A549 (cell line): ENCODE data around the gene CIAO2B. TPM values are rescaled to one million over a fixed set of nuclear protein-coding genes. Genes with fewer than 3 reads are reported as not detected.

Experiments
- ATAC-seq, 2 experiments: fragments of 200-7000 bp in 1 of 2; fragments of >200 bp in 1 of 2; cut with Nextera tagmentation in 1 of 2; cut with Tn5 transposase in 1 of 2; 3 replicates each; pipeline versions ENCODE4 v1.8.0 to v1.9.1; 2018 to 2020; ENCODE audit warnings: mild to moderate bottlenecking in 1 of 2, moderate library complexity in 1 of 2
- CTCF ChIA-PET: fragments of 300-600 bp; sonication (Branson Sonifier 250); formaldehyde crosslinking; extraction: SDS; loops from one replicate; lab custom pipeline; 2021; ENCODE audit warnings: antibody characterized with exemption, inconsistent platforms; lab: Yijun Ruan, JAX
- POLR2A ChIA-PET: fragments of 350-600 bp; formaldehyde crosslinking; extraction: SDS; loops from one replicate; lab custom pipeline; 2021; ENCODE audit warnings: antibody characterized with exemption, inconsistent platforms; lab: Yijun Ruan, JAX
- DNase-seq, 2 experiments: peaks; one replicate each; pipeline versions ENCODE4 v3.0.0 to v3.0.0-alpha.2; 2011 to 2016; ENCODE audit warnings: low read depth in 1 of 2, low spot score in 1 of 2
- FAIRE-seq: peaks from 2 replicates; lab custom pipeline; 2011; peaks lifted over from hg19 to GRCh38; lab: Jason Lieb, UNC
- H3K27ac ChIP-seq, 2 experiments: fragments of >200 bp; sonication (Bioruptor Twin); formaldehyde crosslinking; 3 replicates each; pipeline ENCODE4 v1.5.1; 2016 to 2017
- H3K4me1 ChIP-seq: fragments of >200 bp; sonication (Bioruptor Twin); formaldehyde crosslinking; 3 replicates; pipeline ENCODE4 v1.6.1; 2016
- H3K4me2 ChIP-seq: fragments of >200 bp; sonication (Bioruptor Twin); formaldehyde crosslinking; 3 replicates; pipeline ENCODE4 v1.6.1; 2016
- H3K4me3 ChIP-seq: fragments of >200 bp; sonication (Bioruptor Twin); formaldehyde crosslinking; 3 replicates; pipeline ENCODE4 v1.5.1; 2016
- H3K9me3 ChIP-seq: fragments of >200 bp; sonication (Bioruptor Twin); formaldehyde crosslinking; 3 replicates; pipeline ENCODE4 v1.6.1; 2016
- BHLHE40 ChIP-seq: IDR thresholded peaks from 2 replicates; pipeline ENCODE4 v1.6.1; 2012; ENCODE audit warnings: low read depth, low read length, inconsistent platforms
- CHD4 ChIP-seq: fragments of 200-600 bp; sonication (generic); IDR thresholded peaks from 2 replicates; pipeline ENCODE4 v1.6.1; 2016; ENCODE audit warnings: antibody characterized with exemption, mild to moderate bottlenecking, borderline replicate concordance
- EHF ChIP-seq: fragments of 250-450 bp; sonication (Bioruptor Pico); IDR thresholded peaks from 2 replicates; pipeline ENCODE4 v1.5.0; 2020; ENCODE audit warnings: mild to moderate bottlenecking
- ESRRA ChIP-seq: fragments of 150-350 bp; IDR thresholded peaks from 2 replicates; pipeline ENCODE4 v1.6.1; 2014; ENCODE audit warnings: mild to moderate bottlenecking, low read length, borderline replicate concordance
- FOXS1 ChIP-seq: fragments of 250-450 bp; sonication (Bioruptor Pico); IDR thresholded peaks from 2 replicates; pipeline ENCODE4 v1.5.0; 2020; ENCODE audit warnings: mild to moderate bottlenecking, moderate library complexity
- GATA3 ChIP-seq: IDR thresholded peaks from 2 replicates; pipeline ENCODE4 v1.6.1; 2012; ENCODE audit warnings: borderline replicate concordance
- HDAC2 ChIP-seq: fragments of 200-600 bp; sonication (generic); IDR thresholded peaks from 2 replicates; pipeline ENCODE4 v1.6.1; 2016
- HOXB13 ChIP-seq: fragments of 250-450 bp; sonication (Bioruptor Pico); IDR thresholded peaks from 2 replicates; pipeline ENCODE4 v1.5.0; 2020; ENCODE audit warnings: low read depth, mild to moderate bottlenecking, moderate library complexity
- KDM1A ChIP-seq: fragments of 200-600 bp; sonication (generic); IDR thresholded peaks from 2 replicates; pipeline ENCODE4 v1.6.1; 2016; ENCODE audit warnings: low read depth, mild to moderate bottlenecking
- NR3C1 ChIP-seq: fragments of >200 bp; sonication (Bioruptor Twin); formaldehyde crosslinking; IDR thresholded peaks from 3 replicates; pipeline ENCODE4 v1.6.1; 2017
- POLR2AphosphoS2 ChIP-seq: conservative IDR thresholded peaks from 2 replicates; pipeline ENCODE4 v1.6.1; 2012; ENCODE audit warnings: low read length, improper control_type of control experiment, inconsistent platforms
- RAD21 ChIP-seq, 2 experiments: fragments of >200 bp in 1 of 2; sonication (Bioruptor Twin) in 1 of 2; formaldehyde crosslinking in 1 of 2; IDR thresholded peaks in 1 of 2; conservative IDR thresholded peaks in 1 of 2; 2 replicates in 1 of 2; 3 replicates in 1 of 2; pipeline ENCODE4 v1.6.1; 2012 to 2018; ENCODE audit warnings: inconsistent platforms in 1 of 2
- RARB ChIP-seq: fragments of 250-450 bp; sonication (Bioruptor Pico); IDR thresholded peaks from 2 replicates; pipeline ENCODE4 v1.8.0; 2021; ENCODE audit warnings: mild to moderate bottlenecking, moderate library complexity
- RFX5 ChIP-seq: fragments of 450-650 bp; IDR thresholded peaks from 2 replicates; pipeline ENCODE4 v1.7.1; 2014; ENCODE audit warnings: antibody characterized with exemption, mild to moderate bottlenecking, moderate library complexity
- SREBF2 ChIP-seq: fragments of 450-650 bp; IDR thresholded peaks from 2 replicates; pipeline ENCODE4 v1.6.1; 2014; ENCODE audit warnings: mild to moderate bottlenecking, moderate library complexity
- TP53 ChIP-seq: fragments of 250-450 bp; sonication (Bioruptor Pico); IDR thresholded peaks from 2 replicates; pipeline ENCODE4 v1.5.0; 2021; ENCODE audit warnings: mild to moderate bottlenecking, moderate library complexity
- ZC3H11A ChIP-seq: fragments of 450-650 bp; IDR thresholded peaks from 2 replicates; pipeline ENCODE4 v1.6.1; 2014; ENCODE audit warnings: antibody characterized with exemption, mild to moderate bottlenecking
- ZSCAN20 ChIP-seq: fragments of 250-450 bp; sonication (Bioruptor Pico); IDR thresholded peaks from 2 replicates; pipeline ENCODE4 v1.8.0; 2022; ENCODE audit warnings: mild to moderate bottlenecking, moderate library complexity
- WGBS: methylation state at CpG from one replicate; pipeline ENCODE4 v1.1.6; 2017; ENCODE audit errors: missing lambda C conversion rate; 5-methylcytosine and 5-hydroxymethylcytosine counted together
- polyA plus RNA-seq, 4 experiments: library from polyadenylated mRNA; depleted of rRNA in 3 of 4; stranded (reverse); fragments of >200 nt; fragmentation: RNase III in 1 of 4; extraction: RNeasy Plus Mini Kit Qiagen cat#74134 plus additional on column Dnase treatment in 1 of 4; gene quantifications; 2 replicates in 3 of 4; 3 replicates in 1 of 4; pipeline ENCODE4 v1.2.3, GENCODE V29; 2011 to 2017
- TF ChIP-seq, protein P1 (sequence below): fragments of >200 bp; sonication (Bioruptor Twin); formaldehyde crosslinking; IDR thresholded peaks from 3 replicates; pipeline ENCODE4 v1.6.1; 2016
- TF ChIP-seq, protein P2 (sequence below): fragments of 200-600 bp; sonication (generic); IDR thresholded peaks from 2 replicates; pipeline ENCODE4 v1.6.1; 2016; ENCODE audit warnings: antibody characterized with exemption, mild to moderate bottlenecking, moderate library complexity
- TF ChIP-seq, protein P3 (sequence below): fragments of 250-450 bp; sonication (Bioruptor Pico); IDR thresholded peaks from 2 replicates; pipeline ENCODE4 v1.5.0; 2021; ENCODE audit warnings: mild to moderate bottlenecking, moderate library complexity, borderline replicate concordance
- TF ChIP-seq, protein P4 (sequence below): fragments of 450-650 bp; IDR thresholded peaks from 2 replicates; pipeline ENCODE4 v1.6.1; 2014; ENCODE audit warnings: antibody characterized with exemption

CIAO2B gene
- polyA plus RNA-seq, 2 of the 4 experiments (the other 2 are of a cell fraction), result 134 to 140 TPM

DNA sequence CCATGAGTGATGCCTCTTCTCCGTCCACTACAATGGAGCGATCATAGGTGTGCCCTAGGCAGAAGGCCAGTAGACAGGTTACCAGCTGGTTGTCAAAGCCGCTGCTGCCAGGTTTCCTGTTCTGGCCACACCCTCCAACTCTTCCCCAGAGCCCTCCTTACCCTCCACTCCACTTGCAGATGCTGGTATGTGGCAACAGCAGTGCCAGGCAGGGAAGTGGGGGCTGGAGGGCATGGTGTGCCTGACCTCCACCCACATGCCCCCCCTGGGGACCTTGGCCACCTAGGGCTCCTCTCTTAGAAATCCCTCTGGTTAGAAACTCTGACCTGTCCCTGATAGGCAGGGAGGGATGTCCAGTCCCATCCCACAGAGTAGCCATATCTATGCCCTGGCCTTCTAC lies 10.3 kb downstream of the CIAO2B start:
- Histone ChIP-seq H3K4me2 (no peak overlapping the region), H3K27ac (no peak overlapping the region), H3K4me3 (no peak overlapping the region), H3K9me3 (no peaks in the 10 kb centered on the region), H3K4me1 (peaks cover 30% of the 10 kb centered on the region)
- CTCF ChIA-PET, result interaction anchor here (0.7 to 29.9 kb wide), 6 partner anchors 19 to 231 kb away, joined by 3 to 837 read pairs (median 3); partner anchors contain the start of genes CDH16, NAE1 and PDP2
- 84% methylated on average over 3 of the region's 3 CpGs for WGBS
- no peak for FAIRE-seq
- DNase-seq, result no peak
- POLR2A ChIA-PET, result no interaction called here
- no peak for TF ChIP-seq CHD4
- no peak for TF ChIP-seq SREBF2
- TF ChIP-seq, protein P1, sequence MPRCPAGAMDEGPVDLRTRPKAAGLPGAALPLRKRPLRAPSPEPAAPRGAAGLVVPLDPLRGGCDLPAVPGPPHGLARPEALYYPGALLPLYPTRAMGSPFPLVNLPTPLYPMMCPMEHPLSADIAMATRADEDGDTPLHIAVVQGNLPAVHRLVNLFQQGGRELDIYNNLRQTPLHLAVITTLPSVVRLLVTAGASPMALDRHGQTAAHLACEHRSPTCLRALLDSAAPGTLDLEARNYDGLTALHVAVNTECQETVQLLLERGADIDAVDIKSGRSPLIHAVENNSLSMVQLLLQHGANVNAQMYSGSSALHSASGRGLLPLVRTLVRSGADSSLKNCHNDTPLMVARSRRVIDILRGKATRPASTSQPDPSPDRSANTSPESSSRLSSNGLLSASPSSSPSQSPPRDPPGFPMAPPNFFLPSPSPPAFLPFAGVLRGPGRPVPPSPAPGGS, result no peak
- no peak for TF ChIP-seq BHLHE40
- no peak for TF ChIP-seq ZC3H11A
- no peak for TF ChIP-seq ESRRA
- TF ChIP-seq ZSCAN20 (CRISPR knock-in tag), result no peak
- no peak for TF ChIP-seq RARB
- TF ChIP-seq, protein P2, sequence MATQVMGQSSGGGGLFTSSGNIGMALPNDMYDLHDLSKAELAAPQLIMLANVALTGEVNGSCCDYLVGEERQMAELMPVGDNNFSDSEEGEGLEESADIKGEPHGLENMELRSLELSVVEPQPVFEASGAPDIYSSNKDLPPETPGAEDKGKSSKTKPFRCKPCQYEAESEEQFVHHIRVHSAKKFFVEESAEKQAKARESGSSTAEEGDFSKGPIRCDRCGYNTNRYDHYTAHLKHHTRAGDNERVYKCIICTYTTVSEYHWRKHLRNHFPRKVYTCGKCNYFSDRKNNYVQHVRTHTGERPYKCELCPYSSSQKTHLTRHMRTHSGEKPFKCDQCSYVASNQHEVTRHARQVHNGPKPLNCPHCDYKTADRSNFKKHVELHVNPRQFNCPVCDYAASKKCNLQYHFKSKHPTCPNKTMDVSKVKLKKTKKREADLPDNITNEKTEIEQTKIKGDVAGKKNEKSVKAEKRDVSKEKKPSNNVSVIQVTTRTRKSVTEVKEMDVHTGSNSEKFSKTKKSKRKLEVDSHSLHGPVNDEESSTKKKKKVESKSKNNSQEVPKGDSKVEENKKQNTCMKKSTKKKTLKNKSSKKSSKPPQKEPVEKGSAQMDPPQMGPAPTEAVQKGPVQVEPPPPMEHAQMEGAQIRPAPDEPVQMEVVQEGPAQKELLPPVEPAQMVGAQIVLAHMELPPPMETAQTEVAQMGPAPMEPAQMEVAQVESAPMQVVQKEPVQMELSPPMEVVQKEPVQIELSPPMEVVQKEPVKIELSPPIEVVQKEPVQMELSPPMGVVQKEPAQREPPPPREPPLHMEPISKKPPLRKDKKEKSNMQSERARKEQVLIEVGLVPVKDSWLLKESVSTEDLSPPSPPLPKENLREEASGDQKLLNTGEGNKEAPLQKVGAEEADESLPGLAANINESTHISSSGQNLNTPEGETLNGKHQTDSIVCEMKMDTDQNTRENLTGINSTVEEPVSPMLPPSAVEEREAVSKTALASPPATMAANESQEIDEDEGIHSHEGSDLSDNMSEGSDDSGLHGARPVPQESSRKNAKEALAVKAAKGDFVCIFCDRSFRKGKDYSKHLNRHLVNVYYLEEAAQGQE, result no peak
- no peak for TF ChIP-seq HDAC2
- TF ChIP-seq HOXB13 (CRISPR knock-in tag), result no peak
- TF ChIP-seq, protein P3, sequence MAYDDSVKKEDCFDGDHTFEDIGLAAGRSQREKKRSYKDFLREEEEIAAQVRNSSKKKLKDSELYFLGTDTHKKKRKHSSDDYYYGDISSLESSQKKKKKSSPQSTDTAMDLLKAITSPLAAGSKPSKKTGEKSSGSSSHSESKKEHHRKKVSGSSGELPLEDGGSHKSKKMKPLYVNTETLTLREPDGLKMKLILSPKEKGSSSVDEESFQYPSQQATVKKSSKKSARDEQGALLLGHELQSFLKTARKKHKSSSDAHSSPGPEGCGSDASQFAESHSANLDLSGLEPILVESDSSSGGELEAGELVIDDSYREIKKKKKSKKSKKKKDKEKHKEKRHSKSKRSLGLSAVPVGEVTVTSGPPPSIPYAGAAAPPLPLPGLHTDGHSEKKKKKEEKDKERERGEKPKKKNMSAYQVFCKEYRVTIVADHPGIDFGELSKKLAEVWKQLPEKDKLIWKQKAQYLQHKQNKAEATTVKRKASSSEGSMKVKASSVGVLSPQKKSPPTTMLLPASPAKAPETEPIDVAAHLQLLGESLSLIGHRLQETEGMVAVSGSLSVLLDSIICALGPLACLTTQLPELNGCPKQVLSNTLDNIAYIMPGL (CRISPR knock-in tag), result no peak
- no peak for TF ChIP-seq RAD21 (conservative IDR thresholded peaks at IDR 0.05 in 1 of 2, IDR thresholded peaks at IDR 0.05 in 1 of 2)
- TF ChIP-seq TP53 (CRISPR knock-in tag), result no peak
- no peak for TF ChIP-seq GATA3
- no peak for TF ChIP-seq FOXS1 (CRISPR knock-in tag)
- ATAC-seq, result no peak

DNA sequence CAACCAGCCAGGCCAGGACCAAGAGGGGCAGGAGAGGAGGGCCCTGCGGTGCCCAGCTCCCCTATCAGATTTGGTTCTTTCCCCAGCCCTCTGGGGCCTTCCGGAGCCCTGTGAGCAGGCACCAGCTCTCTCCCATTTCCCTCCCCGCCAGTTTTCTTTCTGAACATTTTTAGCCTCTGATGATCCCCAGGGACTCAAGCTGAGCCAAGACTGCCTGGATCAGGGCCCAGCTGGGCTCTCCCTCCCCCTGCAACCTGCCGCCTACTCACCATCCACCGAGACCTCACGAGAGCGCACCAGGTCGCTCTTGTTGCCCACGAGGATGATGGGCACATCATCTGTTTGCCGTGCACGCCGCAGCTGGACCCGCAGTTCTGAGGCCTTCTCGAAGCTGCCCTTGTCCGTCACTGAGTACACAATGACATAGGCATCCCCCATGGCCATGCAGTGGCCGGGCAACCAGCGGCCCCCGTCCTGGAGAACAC lies 10.9 kb downstream of the CIAO2B start:
- WGBS, result 69% methylated on average over 12 of the region's 18 CpGs
- Histone ChIP-seq H3K4me3 (no peak overlapping the region), H3K27ac (no peak overlapping the region), H3K4me2 (no peak overlapping the region), H3K9me3 (no peaks in the 10 kb centered on the region), H3K4me1 (peaks cover 29% of the 10 kb centered on the region)
- FAIRE-seq, result no peak
- ATAC-seq, result no peak
- no peak for DNase-seq
- ChIA-PET CTCF (interaction anchor here (0.7 to 29.9 kb wide), 5 partner anchors 18 to 232 kb away, joined by 3 to 837 read pairs (median 3); partner anchors contain the start of genes CDH16, NAE1 and PDP2), POLR2A (no interaction called here)
- TF ChIP-seq RFX5, result no peak
- TF ChIP-seq NR3C1, result no peak
- no peak for TF ChIP-seq TP53 (CRISPR knock-in tag)
- no peak for TF ChIP-seq CHD4
- TF ChIP-seq, protein P2, result no peak
- no peak for TF ChIP-seq KDM1A
- no peak for TF ChIP-seq EHF (CRISPR knock-in tag)
- TF ChIP-seq, protein P4, sequence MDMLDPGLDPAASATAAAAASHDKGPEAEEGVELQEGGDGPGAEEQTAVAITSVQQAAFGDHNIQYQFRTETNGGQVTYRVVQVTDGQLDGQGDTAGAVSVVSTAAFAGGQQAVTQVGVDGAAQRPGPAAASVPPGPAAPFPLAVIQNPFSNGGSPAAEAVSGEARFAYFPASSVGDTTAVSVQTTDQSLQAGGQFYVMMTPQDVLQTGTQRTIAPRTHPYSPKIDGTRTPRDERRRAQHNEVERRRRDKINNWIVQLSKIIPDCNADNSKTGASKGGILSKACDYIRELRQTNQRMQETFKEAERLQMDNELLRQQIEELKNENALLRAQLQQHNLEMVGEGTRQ, result no peak
- TF ChIP-seq POLR2AphosphoS2, result no peak
